CD4-positive, alpha-beta T cell treated with Interleukin-10 for 1 hour (primary cell): ENCODE results near the gene CFL2.
A peak's percentile ranks its signal among the peaks of the same experiment; 100 is the strongest.
"Not testable (repeated sequence)": the region's sequence is repeated elsewhere in the genome, so short reads cannot be mapped to it uniquely, and the experiment has no call there.

Experiments used
- DNase-seq: peaks from one replicate; pipeline ENCODE4 v3.0.0-alpha.2; 2020

CFL2 gene

DNA sequence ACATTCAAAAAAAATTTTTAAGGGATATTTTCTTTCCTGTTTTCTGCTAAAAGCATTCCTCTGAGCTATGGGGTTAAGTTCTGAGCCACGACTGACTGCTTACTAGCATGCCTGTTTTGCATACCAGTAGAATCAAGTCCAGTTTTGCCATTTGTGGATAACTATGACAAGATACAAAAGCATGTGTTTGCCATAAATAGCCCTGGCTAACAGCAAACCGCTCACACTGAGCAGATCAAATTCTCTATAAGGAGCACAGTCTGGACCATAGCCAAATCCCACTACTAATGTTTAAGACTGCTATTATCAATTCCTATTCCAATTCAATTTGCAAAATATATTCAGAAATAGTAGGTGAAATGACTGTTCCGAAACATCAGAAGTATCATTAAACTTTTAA lies 3.2 kb downstream of the CFL2 start:
- no peak for DNase-seq

DNA sequence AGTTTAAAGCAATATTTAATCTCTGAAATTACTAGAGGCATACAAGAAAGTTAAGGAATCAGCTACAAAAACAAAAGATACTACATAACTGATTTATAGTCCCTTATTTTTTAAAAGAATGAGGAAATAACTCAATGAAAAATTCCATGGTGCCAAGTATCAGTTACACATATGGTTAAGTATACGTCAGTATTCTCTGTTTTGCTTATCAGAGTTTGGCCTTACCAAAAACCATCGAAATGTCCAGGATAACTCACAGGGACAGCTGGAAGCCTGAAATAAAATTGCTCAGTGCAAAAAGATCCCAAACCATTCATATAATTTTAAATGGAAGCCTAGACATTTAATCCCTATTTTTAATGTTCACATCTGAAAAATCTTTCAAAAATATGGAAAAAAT lies 3.6 kb downstream of the CFL2 start:
- DNase-seq = no peak

DNA sequence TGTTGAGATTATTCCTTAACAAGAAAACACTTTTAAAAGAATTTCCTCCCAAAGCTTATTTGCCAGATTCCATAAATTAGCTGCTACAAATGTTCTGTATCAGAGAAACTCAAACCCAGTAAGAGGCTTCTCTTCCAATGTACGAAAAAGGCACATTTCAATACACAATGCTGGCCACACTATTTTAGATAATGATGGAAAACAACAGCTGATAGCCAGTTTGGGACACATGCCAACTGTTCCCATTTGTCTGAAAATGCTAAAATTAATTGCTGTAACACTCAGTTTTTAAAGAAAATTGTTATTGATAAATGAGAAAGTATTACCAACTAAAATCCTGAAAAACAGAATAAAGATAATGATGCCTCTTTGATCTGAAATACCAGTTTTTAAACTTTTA lies 4.4 kb downstream of the CFL2 start:
- DNase-seq = no peak

GRCh38 chr14:34707722-34708121 lies 6.7 kb downstream of the CFL2 start:
- DNase-seq = no peak

- no peak for DNase-seq
Measured at GRCh38 chr14:34701808-34702207, 12.6 kb downstream of the CFL2 start.

DNA sequence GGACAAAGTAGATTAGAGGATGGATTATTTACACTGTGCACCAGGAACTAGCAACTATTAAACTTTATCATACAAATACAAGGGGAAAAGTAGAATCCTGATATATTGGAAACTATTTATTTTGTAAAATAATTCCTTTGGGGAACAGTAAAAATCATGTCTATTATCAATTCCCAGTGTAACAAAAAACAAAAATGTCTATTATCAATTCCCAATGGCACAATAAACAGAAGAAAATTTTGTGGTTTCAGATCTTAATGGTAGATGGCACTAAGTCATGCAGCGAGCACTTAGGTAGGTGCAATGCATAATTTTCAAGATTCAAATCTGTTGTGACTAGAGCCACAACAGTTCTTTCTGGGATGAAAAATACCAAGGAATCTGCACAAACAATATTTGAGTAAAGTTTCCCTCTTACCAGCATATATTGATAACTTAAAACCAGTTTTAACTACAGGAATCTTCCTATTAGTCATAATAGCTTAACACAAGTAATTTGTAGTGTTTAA lies 13.7 kb downstream of the CFL2 start:
- DNase-seq = no peak

DNA sequence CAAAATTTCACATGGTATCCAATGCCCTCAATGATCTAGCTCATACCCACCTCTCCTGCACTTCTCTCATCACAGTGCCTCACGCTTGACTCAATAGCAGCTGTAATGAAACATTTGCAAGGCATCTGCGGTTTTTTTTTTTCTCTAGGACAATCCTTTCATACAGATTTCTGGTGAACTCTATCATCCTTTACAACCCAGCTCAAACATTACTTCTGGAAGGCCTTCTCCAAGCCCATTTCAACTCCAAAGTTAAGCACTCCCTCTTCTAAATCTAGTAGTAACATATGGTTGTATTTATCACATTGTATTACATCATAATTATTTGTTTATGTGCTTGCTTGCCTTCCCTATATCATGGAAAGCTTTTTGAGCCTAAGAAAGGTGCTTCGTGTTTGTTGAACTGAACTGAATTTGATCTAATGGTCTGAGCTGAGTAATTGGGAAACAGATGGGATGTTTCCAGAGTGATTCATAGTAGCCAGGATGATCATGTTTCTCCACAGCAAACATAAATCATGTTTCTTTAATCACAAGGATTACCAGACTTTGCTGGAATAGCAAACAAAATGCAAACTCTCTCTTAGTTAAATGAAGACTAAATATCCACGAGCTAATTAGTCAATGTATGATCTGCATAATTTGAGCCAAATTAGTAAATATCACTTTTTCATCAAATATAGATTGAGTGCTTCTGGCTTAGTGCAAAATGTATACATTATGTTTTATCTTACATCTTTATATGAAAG lies 14.3 kb downstream of the CFL2 start:
- DNase-seq = no peak

DNA sequence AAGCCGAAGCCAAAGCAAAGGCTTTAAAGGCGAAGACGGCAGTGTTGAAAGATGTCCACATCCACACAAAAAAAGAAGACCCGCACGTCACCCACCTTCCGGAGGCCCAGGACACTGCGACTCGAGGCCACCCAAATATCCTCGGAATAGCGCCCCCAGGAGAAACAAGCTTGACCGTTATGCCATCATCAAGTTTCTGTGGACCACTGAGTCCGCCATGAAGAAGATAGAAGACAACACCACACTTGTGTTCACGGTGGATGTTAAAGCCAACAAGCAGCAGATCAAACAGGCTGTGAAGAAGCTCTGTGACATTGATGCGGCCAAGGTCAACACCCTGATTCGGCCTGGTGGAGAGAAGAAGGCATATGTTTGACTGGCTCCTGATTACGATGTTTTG lies 20.2 kb downstream of the CFL2 start:
- not testable (repeated sequence) for DNase-seq

DNA sequence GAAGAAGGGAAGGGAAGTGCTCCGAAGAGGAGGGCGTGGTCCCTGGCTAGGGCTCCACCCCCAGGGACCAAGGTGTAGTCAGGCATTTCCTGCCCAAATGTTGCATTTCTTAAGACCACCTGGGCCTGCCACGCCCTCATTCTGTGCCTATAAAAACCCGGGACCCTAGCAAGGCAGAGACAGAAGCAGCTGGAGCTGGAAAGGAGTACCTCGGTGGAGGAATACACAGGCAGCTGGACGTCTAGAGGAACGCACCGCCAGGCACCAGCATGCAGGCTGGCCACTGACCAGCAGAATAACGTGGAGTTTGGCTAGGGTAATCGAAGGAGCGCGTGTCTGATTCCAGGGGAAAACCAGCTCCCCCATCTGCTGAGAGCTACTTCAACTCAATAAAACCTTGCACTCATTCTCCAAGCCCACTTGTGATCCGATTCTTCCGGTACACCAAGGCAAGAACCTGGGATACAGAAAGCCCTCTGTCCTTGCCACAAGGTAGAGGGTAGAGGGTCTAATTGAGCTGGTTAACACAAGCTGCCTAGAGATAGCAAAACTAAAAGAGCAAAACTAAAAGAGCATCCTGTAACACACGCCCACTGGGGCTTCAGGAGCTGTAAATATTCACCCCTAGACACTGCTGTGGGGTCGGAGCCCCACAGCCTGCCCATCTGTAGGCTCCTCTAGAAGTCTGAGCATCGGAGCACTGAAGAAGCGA lies 21.0 kb downstream of the CFL2 start:
- DNase-seq = peak; percentile 18

DNA sequence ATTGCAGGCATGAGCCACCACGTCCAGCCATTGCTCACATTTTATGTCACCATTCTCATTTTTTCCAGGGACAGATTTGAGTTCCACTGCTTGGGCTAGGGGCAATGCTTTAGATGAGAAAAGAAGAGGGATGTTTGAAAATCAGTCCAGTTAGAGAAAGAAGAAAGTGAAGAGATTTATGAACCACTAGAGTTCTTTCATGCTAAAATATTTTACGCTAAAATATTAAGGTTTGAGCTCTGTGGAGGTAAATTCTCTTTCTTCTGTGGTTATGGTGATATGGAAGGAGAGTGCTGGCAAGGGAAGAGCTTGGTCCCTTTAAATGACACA lies 21.5 kb downstream of the CFL2 start:
- DNase-seq = no peak

GRCh38 chr14:34692348-34692747 lies 22.0 kb downstream of the CFL2 start:
- DNase-seq = no peak

DNA sequence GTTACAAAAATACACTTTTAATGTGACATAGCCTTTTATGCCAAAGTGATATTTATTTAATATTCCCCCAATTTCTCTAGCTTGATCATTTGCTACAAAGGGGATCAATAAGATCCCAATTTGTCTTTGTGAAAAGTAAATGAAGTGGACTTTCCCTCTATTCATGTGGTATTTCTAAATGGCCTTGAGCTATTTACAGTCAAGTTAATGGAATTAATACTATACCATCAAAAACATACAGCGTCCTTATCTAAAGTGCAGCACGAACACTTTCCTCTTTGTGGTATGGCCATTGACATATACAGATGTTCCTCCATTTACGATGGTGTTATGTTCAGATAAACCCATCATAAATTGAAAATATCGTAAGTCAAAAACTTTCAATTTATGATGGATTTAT lies 23.2 kb downstream of the CFL2 start:
- DNase-seq = no peak

DNA sequence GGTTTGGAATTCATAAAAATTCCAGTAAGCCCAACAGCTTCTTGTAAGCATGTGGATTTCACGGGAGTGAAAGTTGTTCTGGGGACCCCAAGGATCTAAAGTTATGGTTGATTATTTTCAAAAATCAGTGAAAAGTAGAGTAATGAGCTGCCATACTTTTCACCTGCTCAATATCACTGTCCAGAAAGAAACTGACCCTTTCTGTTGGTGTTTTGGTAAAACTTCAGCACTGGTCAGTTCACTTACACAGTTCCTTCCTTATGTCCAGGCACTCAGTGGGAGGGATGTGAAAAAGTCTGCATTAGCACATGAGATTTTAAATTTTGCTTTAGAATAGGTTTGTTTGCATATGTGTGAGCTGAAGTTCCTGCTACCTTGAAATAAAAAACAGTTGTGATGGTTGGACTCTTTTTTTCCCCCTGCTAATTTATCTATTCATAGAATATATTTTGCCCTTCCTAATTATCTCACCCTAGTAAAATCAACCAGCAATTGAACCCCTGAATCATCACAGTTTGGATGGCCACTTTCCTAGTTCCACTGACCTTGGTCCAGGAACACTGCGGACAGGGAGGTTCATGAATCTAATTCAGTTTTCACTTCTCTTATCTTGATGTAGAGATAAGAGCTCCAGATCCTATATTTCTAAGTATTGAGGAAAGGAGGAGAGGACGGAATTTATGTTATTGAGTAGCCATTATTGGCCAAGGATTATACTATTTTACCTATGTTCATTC lies 25.8 kb downstream of the CFL2 start:
- DNase-seq = no peak

GRCh38 chr14:34685819-34686428 lies 28.5 kb downstream of the CFL2 start:
- no peak for DNase-seq

DNA sequence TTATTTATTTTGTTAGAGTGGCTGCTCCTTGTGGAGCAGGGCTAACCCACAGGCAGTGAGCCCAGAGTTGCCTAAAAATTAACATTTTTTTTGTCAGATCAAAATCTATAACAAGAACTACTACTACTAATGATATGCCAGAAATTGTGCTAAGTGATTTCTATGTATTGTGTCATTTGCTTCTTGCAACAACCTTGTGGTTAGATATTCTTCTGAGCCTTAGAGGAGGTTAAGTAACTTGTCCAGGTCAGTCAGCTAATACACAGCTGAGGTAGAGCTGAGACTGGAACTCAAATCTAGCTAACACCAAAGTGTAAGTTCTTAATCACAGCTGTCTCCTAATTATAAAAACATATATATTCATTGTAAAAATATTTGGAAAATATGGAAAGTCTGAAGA lies 29.8 kb downstream of the CFL2 start:
- no peak for DNase-seq

- no peak for DNase-seq
Measured at GRCh38 chr14:34682787-34683321, 31.5 kb downstream of the CFL2 start.

DNA sequence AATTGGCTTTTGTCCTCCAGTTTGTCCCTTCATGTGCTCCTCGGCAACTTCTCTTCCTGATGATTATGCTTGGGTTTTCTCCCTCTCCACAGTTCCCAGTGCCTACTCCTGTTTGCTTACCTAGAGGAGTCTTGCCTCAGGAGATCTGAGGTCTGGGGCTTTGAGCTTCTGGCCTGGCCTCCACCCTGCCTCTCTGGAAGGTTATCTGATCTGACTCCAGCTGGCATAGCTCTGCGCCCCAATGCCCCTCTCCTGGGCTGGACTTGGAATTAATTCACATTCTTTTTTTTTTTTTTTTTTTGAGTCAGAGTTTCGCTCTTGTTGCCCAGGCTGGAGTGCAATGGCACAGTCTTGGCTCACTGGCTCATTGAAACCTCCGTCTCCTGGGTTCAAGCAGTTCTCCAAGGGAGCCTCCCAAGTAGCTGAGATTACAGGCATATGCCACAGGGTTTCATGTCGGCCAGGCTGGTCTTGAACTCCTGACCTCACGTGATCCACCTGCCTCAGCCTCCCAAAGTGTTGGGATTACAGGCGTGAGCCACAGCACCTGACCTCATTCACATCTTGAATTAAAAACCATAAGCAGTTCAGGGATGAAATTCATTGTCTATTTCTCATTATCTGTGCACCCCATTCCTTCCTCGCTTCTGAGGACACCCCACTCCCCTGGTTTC lies 33.5 kb downstream of the CFL2 start:
- DNase-seq = no peak

DNA sequence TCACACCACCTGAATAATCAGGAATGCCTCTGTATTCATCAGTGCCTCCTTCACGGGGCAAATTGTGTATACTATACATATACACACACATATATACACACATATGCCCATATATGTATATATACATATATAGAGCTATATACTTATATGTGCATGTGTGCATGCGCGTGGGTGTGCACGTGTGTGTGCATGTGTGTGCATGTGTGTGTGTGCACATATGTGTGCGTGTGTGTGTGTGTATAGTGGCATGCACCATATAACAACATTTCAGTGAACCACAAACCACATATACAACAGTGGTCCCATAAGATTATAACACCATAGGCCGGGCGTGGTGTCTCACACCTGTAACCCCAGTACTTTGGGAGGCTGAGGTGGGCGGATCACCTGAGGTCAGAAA lies 35.7 kb downstream of the CFL2 start:
- no peak for DNase-seq

GRCh38 chr14:34678306-34678705 lies 36.1 kb downstream of the CFL2 start:
- DNase-seq = no peak

DNA sequence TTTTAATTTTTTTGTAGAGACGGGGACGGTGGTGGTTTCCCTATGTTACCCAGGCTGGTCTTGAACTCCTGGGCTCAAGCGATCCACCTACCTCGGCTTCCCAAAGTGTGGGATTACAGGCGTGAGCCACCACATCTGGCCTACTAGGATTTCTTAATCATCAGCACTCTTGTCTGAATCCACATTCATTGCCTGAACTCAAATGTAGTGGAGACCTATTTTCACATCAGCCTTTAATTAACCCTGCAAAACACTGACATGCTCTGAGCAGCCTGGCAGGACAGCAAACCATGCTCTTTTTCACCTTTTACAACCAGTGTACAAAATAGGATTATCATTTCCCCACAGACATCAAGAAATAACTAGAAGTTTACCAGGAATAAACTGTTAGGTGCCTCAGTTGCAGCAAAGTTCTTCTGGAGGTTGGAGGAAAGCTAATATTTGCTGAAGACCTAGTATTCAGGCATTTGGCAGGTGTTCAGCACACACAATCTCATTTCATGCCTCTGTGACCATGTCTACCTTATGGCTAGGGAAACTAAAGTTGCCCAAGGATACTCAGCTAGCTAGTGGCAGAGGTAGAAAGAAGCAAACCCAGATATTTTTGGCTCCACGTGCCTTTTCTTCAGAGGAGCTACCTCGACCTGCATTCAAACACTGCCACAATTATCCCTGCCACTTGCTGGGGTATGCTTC lies 37.7 kb downstream of the CFL2 start:
- no peak for DNase-seq

- DNase-seq = no peak
Measured at GRCh38 chr14:34673702-34674101, 40.7 kb downstream of the CFL2 start.

DNA sequence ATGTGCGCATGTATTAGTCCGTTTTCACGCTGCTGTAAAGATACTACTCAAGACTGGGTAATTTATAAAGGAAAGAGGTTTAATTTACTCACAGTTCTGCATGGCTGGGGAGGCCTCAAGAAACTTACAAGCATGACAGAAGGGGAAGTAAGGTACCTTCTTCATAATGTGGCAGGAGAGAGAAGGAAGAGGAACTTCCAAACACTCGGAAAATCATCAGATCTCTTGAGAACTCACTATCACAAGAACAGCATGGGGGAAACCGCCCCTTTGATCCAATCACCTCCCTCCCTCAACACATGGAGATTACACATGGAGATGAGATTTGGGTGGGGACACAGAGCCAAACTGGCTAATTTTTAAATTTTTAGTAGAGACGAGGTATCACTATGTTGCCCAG lies 42.7 kb downstream of the CFL2 start:
- DNase-seq = no peak
